Endothelial cell of umbilical vein (primary cell): Measurements from ENCODE around the gene GULP1.

ENCODE experiments used
- CTCF ChIP-seq, 2 donors: IDR thresholded peaks; 1 replicate in 1 of 2; 2 replicates in 1 of 2; pipeline ENCODE4 v1.5.1; 2011; ENCODE audit warnings: low read length in 2 of 2, mild to moderate bottlenecking in 2 of 2, moderate library complexity in 2 of 2, control low read depth in 1 of 2, inconsistent platforms in 1 of 2, low read depth in 1 of 2; ENCODE audit not compliant: insufficient read depth in 1 of 2; ENCODE audit errors: extremely low read depth in 1 of 2
- EZH2 ChIP-seq: IDR thresholded peaks from 2 replicates; pipeline ENCODE4 v1.6.1; 2012; ENCODE audit warnings: borderline replicate concordance, low read depth, mild to moderate bottlenecking, moderate library complexity, low read length, inconsistent platforms; ENCODE audit not compliant: severe bottlenecking
- FOS ChIP-seq: IDR thresholded peaks from 2 replicates; pipeline ENCODE4 v1.6.1; 2011; ENCODE audit warnings: mild to moderate bottlenecking, low read length, moderate library complexity, borderline replicate concordance; ENCODE audit not compliant: insufficient read depth
- GATA2 ChIP-seq: IDR thresholded peaks from 2 replicates; pipeline ENCODE4 v1.7.0; 2011; ENCODE audit warnings: low read depth, mild to moderate bottlenecking, moderate library complexity, mixed read lengths, low read length; ENCODE audit not compliant: insufficient read length, insufficient read depth
- JUN ChIP-seq: IDR thresholded peaks from 2 replicates; pipeline ENCODE4 v1.6.1; 2011; ENCODE audit warnings: borderline replicate concordance, low read depth; ENCODE audit not compliant: insufficient read length, insufficient read depth
- MAX ChIP-seq: IDR thresholded peaks from 2 replicates; pipeline ENCODE4 v1.6.1; 2011; ENCODE audit not compliant: insufficient read depth, insufficient read length
- MYC ChIP-seq: IDR thresholded peaks from one replicate; pipeline ENCODE4 v1.6.1; 2011; ENCODE audit warnings: mild to moderate bottlenecking, low read depth, low read length
- POLR2A ChIP-seq: IDR thresholded peaks from 2 replicates; pipeline ENCODE4 v1.6.1; 2012; ENCODE audit warnings: low read depth, mild to moderate bottlenecking, control low read depth, low read length
- POLR2AphosphoS5 ChIP-seq: IDR thresholded peaks from 2 replicates; pipeline ENCODE4 v1.6.1; 2012; ENCODE audit warnings: low read depth, mild to moderate bottlenecking, control low read depth, low read length, moderate library complexity; ENCODE audit not compliant: insufficient read depth

- no peak for TF ChIP-seq CTCF (IDR thresholded peaks at IDR 0.05; ENCODE audit: extremely low read depth in 1 of 2, insufficient read depth in 1 of 2, low read depth in 1 of 2, low read length in 2 of 2)
- no peak for TF ChIP-seq POLR2A
- no peak for TF ChIP-seq EZH2
- no peak for TF ChIP-seq POLR2AphosphoS5
- no peak for TF ChIP-seq GATA2
- no peak for TF ChIP-seq MAX
- TF ChIP-seq FOS: no peak
- no peak for TF ChIP-seq MYC
- no peak for TF ChIP-seq JUN
These were observed 6.6 kb upstream of the GULP1 start for GRCh38 chr2:188285049-188285448.
